Astrocyte of the cerebellum (primary cell): Measurements from ENCODE around the gene ITGA11.

Experiments used
- DNase-seq: peaks from one replicate; pipeline ENCODE4 v3.0.0-alpha.2; 2011; ENCODE audit warnings: low read depth
- H3K4me3 ChIP-seq: 2 replicates; pipeline ENCODE4 v1.5.1; 2011; ENCODE audit warnings: mild to moderate bottlenecking, low read depth, low read length, moderate library complexity
- in situ Hi-C: cut with HindIII; loops from 2 replicates; pipeline ENCODE4 v1.10.0; 2017; ENCODE audit warnings: low sequenced_read_pairs
- TF ChIP-seq, protein P1 (sequence below): IDR thresholded peaks from 2 replicates; pipeline ENCODE4 v1.5.1; 2012; ENCODE audit warnings: low read length, low read depth, moderate library complexity, mild to moderate bottlenecking; ENCODE audit errors: missing control alignments

Gene ITGA11

DNA sequence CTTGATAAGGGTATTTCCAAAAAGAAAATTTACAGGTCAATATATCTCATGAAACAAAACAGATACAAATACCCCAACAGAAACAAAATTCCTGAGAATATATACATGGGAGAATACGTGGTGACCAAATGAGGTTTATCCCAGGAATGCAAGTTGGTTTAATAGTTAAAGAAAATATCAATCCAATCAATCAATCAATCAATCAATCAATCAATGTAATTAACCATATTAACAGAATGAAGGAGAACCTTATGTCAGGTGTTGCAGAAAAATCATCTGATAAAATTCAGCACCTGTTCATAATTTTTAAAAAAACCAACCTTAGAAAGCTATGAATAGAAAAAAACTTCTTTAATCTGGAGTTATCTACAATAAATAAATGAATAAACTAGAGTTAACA is 35.9 kb downstream of the ITGA11 start:
- in situ Hi-C loops: no loop called here
- DNase-seq: no peak
- TF ChIP-seq, protein P1, sequence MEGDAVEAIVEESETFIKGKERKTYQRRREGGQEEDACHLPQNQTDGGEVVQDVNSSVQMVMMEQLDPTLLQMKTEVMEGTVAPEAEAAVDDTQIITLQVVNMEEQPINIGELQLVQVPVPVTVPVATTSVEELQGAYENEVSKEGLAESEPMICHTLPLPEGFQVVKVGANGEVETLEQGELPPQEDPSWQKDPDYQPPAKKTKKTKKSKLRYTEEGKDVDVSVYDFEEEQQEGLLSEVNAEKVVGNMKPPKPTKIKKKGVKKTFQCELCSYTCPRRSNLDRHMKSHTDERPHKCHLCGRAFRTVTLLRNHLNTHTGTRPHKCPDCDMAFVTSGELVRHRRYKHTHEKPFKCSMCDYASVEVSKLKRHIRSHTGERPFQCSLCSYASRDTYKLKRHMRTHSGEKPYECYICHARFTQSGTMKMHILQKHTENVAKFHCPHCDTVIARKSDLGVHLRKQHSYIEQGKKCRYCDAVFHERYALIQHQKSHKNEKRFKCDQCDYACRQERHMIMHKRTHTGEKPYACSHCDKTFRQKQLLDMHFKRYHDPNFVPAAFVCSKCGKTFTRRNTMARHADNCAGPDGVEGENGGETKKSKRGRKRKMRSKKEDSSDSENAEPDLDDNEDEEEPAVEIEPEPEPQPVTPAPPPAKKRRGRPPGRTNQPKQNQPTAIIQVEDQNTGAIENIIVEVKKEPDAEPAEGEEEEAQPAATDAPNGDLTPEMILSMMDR: no peak
- H3K4me3 ChIP-seq: no peak overlapping the region

DNA sequence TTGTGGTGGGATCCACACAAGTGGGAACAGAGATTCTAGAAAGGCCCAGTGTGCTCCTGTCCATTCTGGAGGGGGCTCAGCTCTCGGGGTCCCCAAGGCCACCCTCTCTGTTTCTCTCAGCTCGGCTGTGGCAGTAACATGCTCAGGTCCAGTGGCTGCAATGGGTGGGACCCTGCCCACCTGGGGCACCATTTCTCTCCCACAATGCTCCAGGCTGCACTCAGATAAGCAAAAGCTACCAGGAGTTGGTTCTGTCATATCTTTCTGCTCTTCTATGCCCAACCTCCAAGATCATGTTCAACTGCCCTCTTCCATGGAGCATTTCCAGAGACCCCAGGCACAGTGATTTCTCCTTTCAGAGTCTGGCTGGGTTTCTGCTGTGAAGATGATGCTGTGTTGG is 40.8 kb downstream of the ITGA11 start:
- H3K4me3 ChIP-seq: no peak overlapping the region
- no peak for DNase-seq
- TF ChIP-seq, protein P1: no peak
- in situ Hi-C loops: no loop called here

DNA sequence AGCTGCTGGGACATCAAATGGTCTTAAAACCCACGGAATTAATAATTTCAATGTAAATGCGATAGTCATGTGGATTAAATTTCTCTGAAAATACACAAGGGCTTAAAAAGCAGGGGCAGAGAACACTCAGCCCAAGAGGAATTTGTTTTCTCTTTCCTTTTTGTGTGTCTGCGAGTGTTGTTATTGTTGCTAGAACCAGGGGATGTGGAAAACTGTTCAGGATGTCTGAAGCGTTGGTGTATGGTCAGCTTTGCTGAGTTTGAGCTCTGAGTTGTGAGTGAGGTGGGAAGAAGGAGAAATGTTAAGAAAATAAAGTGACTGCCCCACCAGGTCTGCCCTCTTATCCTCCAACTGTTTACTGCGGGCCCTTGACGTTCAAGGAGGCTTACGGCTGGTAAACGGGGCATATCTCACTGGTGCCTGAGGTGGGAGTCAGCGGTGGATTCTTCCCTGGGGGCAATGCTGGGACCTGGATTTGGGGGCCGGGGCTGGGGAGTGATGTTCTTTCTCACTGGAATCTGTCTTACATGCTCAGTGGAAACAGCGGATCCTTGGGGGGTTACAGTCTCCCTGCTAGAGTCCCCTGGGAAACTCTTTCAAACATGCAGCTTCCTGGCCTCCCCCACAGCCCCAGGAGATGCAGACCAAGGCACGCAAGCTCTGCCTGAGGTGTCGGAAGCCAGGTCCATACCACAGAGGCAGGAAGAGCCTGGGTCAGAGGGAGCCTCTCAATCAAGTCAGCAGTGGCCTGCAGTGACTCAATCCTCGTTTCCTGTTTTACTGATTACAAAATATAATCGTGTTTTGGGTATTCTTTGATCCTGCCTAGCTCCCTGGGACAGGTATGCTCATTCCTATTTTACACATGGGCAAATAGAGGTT is 41.8 kb downstream of the ITGA11 start:
- in situ Hi-C loops: no loop called here
- H3K4me3 ChIP-seq: no peak overlapping the region
- TF ChIP-seq, protein P1: no peak
- DNase-seq: no peak

DNA sequence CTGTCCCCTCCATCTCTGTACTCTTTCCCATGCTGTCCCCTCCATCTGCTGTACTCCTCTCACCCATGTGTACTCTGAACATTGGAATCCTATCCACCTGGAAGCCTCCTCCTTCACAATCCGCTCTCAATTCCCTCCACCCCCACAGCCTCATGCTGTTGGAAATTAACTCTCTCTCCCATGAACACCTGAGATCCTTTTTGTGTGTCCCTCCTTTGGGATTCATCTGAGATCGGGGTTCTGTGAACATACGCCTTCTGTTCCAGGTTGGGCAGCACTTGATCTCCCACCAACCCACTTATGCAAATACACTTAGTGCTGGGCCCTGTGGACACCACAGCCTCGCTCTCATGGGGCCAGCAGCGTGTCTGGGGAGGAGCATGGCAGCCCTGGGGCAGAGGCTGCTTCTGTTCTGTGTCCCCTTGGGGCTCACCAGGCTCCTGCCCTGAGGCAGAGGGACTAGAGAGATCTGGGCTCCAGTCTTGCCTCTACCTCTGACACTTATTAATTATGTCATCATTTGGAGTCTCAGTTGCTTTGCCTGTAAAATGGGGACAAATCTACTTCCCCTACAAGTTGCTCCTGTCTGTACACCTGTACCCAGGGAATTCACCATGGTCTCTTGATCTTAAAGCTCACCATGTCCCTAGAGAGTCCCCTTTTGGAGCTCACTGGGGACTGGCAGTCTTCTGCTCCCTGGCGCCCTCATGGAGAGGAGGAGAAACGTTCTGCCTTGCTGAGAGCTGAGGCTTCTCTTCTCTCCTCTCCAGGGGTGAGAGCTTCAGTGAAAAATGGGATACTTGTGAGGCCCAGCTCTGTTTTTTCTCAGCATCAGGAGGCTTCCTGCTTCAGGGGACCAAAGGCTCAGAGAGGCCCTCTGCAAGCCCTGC is 42.7 kb downstream of the ITGA11 start:
- H3K4me3 ChIP-seq: no peak overlapping the region
- in situ Hi-C loops: no loop called here
- TF ChIP-seq, protein P1: no peak
- DNase-seq: no peak

DNA sequence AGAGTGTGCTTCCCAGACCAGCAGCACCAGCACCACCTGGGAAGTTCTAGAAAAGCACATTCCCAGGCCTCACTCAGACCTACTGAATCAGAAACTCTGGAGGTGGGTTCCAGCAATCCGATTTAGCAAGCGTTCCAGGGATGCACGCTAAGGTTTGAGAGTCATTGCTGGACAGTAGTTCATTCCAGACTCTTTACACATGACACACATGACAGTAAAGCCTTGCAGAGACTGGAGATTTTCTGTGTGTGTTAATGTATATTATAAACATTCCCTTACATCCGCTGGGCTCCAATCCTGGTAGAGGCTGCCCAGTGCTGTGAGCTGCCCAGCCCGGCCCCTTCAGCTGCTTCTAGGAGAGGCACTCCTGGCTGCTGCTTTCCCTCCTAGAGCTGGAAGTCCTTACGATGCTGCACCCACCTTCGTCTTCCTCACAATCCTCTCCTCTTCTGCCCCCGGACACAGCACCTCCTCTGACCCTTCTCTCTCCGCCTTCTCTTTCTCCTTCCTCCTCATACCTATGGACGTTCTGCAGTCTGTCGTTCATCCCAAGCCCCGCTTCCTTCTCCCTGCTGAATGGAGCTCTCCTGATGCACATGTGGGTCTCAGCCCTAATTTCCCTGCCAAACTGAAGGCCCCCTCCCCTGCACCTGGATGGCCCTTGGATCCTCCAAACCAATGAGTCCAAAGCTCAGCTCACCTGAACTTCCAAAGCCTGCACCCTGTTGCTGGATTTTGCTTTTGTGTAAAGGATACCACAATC is 44.4 kb downstream of the ITGA11 start:
- no peak for DNase-seq
- TF ChIP-seq, protein P1: no peak
- H3K4me3 ChIP-seq: no peak overlapping the region
- in situ Hi-C loops: no loop called here

DNA sequence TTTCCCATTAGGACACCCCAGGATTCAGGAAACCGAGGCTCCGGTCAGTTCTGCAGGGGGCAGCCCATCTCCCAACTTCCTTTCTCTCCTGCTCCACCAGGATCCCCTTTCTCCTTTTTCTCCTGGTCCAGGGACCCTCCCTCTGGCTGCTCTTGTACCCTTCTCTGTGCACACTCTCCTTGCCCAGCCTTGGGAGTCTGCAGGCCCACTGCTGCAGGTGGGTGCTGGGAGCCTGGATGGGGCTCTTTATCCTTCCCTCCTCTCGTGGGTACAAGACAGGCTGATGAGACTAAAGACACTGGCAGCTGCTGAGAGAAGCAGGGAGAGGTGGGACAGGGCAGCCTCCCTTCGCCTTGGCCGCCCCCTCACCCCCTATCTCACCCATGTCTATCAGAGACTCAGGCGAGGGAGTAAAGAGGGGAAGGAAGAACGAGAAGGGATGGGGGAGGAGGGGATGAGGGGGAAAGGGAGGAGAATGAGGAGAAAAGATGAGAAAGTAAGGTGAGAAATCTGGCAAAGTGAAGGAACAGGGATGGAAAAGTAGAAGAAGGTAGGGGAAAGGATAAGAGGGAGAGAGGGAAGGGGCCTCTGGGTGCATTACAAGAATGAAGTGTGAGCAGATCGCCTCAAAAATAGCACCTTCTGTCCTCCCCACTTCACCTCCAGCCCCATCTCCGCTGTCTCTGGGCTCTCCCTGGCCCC is 45.2 kb downstream of the ITGA11 start:
- no peak overlapping the region for H3K4me3 ChIP-seq
- DNase-seq: no peak
- TF ChIP-seq, protein P1: no peak
- in situ Hi-C loops: no loop called here
